VCaP (cell line): ENCODE results near the gene AGBL1.

Experiments
- H3K27ac ChIP-seq: fragments of 450-650 bp; 2 replicates; pipeline ENCODE4 v1.5.1; 2017
- CTCF ChIP-seq: fragments of 450-650 bp; conservative IDR thresholded peaks from 2 replicates; pipeline ENCODE4 v1.5.1; 2017; ENCODE audit warnings: mild to moderate bottlenecking, moderate library complexity

Gene AGBL1

GRCh38 chr15:86377914-86378313 is 298.2 kb downstream of the AGBL1 start:
- no peak for TF ChIP-seq CTCF
- H3K27ac ChIP-seq: peak overlapping the region; percentile 3; the same call in 1 of the 2 replicates

- no peak overlapping the region for H3K27ac ChIP-seq
- no peak for TF ChIP-seq CTCF
Observed at GRCh38 chr15:86382341-86382740, 302.7 kb downstream of the AGBL1 start.

- TF ChIP-seq CTCF: no peak
- no peak overlapping the region for H3K27ac ChIP-seq
Observed at GRCh38 chr15:86383611-86384010, 303.9 kb downstream of the AGBL1 start.

GRCh38 chr15:86384186-86384585 is 304.5 kb downstream of the AGBL1 start:
- H3K27ac ChIP-seq: no peak overlapping the region
- no peak for TF ChIP-seq CTCF

- no peak for TF ChIP-seq CTCF
- no peak overlapping the region for H3K27ac ChIP-seq
Observed at GRCh38 chr15:86392296-86392695, 312.6 kb downstream of the AGBL1 start.

GRCh38 chr15:86392874-86393273 is 313.2 kb downstream of the AGBL1 start:
- H3K27ac ChIP-seq: no peak overlapping the region
- no peak for TF ChIP-seq CTCF

- no peak for TF ChIP-seq CTCF
- peak overlapping the region; percentile 96 for H3K27ac ChIP-seq
Observed at GRCh38 chr15:86394866-86395265, 315.2 kb downstream of the AGBL1 start.
